GM23338 (cell line): Measurements from ENCODE around the gene GLDC. TPM values are rescaled to one million over a fixed set of nuclear protein-coding genes. Genes with fewer than 3 reads are reported as not detected.

Experiments
- ATAC-seq: fragments of 200-7000 bp; cut with Tn5 transposase; 3 replicates; pipeline ENCODE4 v1.9.1; 2020
- DNase-seq: peaks from one replicate; pipeline ENCODE4 v3.0.0-alpha.2; 2015; ENCODE audit warnings: low spot score
- H2AFZ ChIP-seq: fragments of 200-600 bp; sonication (generic); 2 replicates; pipeline ENCODE4 v1.8.0; 2016; ENCODE audit warnings: antibody characterized with exemption, mild to moderate bottlenecking, moderate library complexity
- H3F3A ChIP-seq: fragments of 200-600 bp; sonication (generic); replicated peaks from 2 replicates; pipeline ENCODE4 v1.8.0; 2017; ENCODE audit warnings: antibody characterized with exemption, mixed run types, low read depth
- H3K27ac ChIP-seq: fragments of 200-600 bp; sonication (generic); 2 replicates; pipeline ENCODE4 v1.6.1; 2016; ENCODE audit warnings: low read depth
- H3K27me3 ChIP-seq: fragments of 200-600 bp; sonication (generic); 2 replicates; pipeline ENCODE4 v1.8.0; 2016; ENCODE audit warnings: mild to moderate bottlenecking, mixed run types, moderate library complexity; ENCODE audit not compliant: insufficient read depth
- H3K36me3 ChIP-seq: fragments of 200-600 bp; sonication (generic); 2 replicates; pipeline ENCODE4 v1.8.0; 2016; ENCODE audit warnings: mild to moderate bottlenecking; ENCODE audit not compliant: insufficient read depth
- H3K4me1 ChIP-seq: fragments of 200-600 bp; sonication (generic); 2 replicates; pipeline ENCODE4 v1.8.0; 2016; ENCODE audit warnings: mild to moderate bottlenecking, moderate library complexity; ENCODE audit not compliant: insufficient read depth
- H3K4me2 ChIP-seq: fragments of 200-600 bp; sonication (generic); 2 replicates; pipeline ENCODE4 v1.7.1; 2017; ENCODE audit warnings: mixed run types
- H3K4me3 ChIP-seq: fragments of 200-600 bp; sonication (generic); 2 replicates; pipeline ENCODE4 v1.6.1; 2016; ENCODE audit warnings: mixed run types
- H3K79me2 ChIP-seq: fragments of 200-600 bp; sonication (generic); replicated peaks from 2 replicates; pipeline ENCODE4 v1.8.0; 2017; ENCODE audit warnings: mild to moderate bottlenecking; ENCODE audit not compliant: insufficient read depth
- H3K9me2 ChIP-seq: fragments of 200-600 bp; sonication (generic); 2 replicates; pipeline ENCODE4 v1.8.0; 2017; ENCODE audit not compliant: insufficient read depth
- H4K20me1 ChIP-seq: fragments of 200-600 bp; sonication (generic); replicated peaks from 2 replicates; pipeline ENCODE4 v1.8.0; 2017; ENCODE audit warnings: mild to moderate bottlenecking; ENCODE audit not compliant: insufficient read depth
- H3K27ac Mint-ChIP-seq: 2 replicates; pipeline ENCODE4 v1.8.0; 2020; ENCODE audit warnings: inconsistent platforms, mild to moderate bottlenecking, moderate library complexity, mixed read lengths
- H3K27me3 Mint-ChIP-seq: 3 replicates; pipeline ENCODE4 v1.8.0; 2022; ENCODE audit warnings: low read depth, mild to moderate bottlenecking, moderate library complexity, mixed read lengths, inconsistent platforms; ENCODE audit not compliant: insufficient read depth, poor library complexity
- H3K36me3 Mint-ChIP-seq: 3 replicates; pipeline ENCODE4 v1.8.0; 2021; ENCODE audit warnings: low read depth, mild to moderate bottlenecking, inconsistent platforms, moderate library complexity, mixed read lengths
- H3K4me1 Mint-ChIP-seq: 3 replicates; pipeline ENCODE4 v1.8.0; 2020; ENCODE audit warnings: mild to moderate bottlenecking, inconsistent platforms, mixed read lengths
- H3K4me3 Mint-ChIP-seq: 3 replicates; pipeline ENCODE4 v1.8.0; 2021; ENCODE audit warnings: moderate library complexity, mild to moderate bottlenecking, inconsistent platforms, mixed read lengths
- H3K9me3 Mint-ChIP-seq: 3 replicates; pipeline ENCODE4 v1.8.0; 2020; ENCODE audit warnings: moderate library complexity, mild to moderate bottlenecking, inconsistent platforms, mixed read lengths
- CREB1 ChIP-seq: fragments of 250-450 bp; sonication (Bioruptor Pico); IDR thresholded peaks from 2 replicates; pipeline ENCODE4 v1.5.0; 2020; ENCODE audit warnings: low read depth, mild to moderate bottlenecking, moderate library complexity
- CTCF ChIP-seq, 2 experiments: fragments of 200-600 bp in 1 of 2; sonication (generic) in 1 of 2; conservative IDR thresholded peaks; 2 replicates each; pipeline versions ENCODE4 v1.5.1 to v1.6.1; 2016 to 2017; ENCODE audit warnings: antibody characterized with exemption in 2 of 2, low read depth in 2 of 2, mild to moderate bottlenecking in 2 of 2, moderate library complexity in 1 of 2
- ETS1 ChIP-seq: IDR thresholded peaks from 2 replicates; pipeline ENCODE4 v1.6.1; 2016; ENCODE audit warnings: antibody characterized with exemption
- EZH2 ChIP-seq: fragments of 200-600 bp; sonication (generic); IDR thresholded peaks from one replicate; pipeline ENCODE4 v1.8.0; 2017; ENCODE audit warnings: antibody characterized with exemption, mild to moderate bottlenecking, low read depth; ENCODE audit not compliant: unreplicated experiment
- EZH2phosphoT487 ChIP-seq: fragments of 200-600 bp; sonication (generic); IDR thresholded peaks from one replicate; pipeline ENCODE4 v1.8.1; 2018; ENCODE audit warnings: antibody characterized with exemption; ENCODE audit not compliant: unreplicated experiment
- JUNB ChIP-seq: IDR thresholded peaks from one replicate; pipeline ENCODE4 v1.6.1; 2016; ENCODE audit warnings: antibody characterized with exemption; ENCODE audit not compliant: unreplicated experiment
- NANOG ChIP-seq: IDR thresholded peaks from 2 replicates; pipeline ENCODE4 v1.6.1; 2016; ENCODE audit warnings: antibody characterized with exemption, borderline replicate concordance
- POLR2AphosphoS5 ChIP-seq: IDR thresholded peaks from 2 replicates; pipeline ENCODE4 v1.6.1; 2016; ENCODE audit warnings: antibody characterized with exemption, low read depth
- REST ChIP-seq: IDR thresholded peaks from one replicate; pipeline ENCODE4 v1.6.1; 2018; ENCODE audit warnings: antibody characterized with exemption; ENCODE audit not compliant: unreplicated experiment
- STAT1 ChIP-seq: IDR thresholded peaks from one replicate; pipeline ENCODE4 v1.6.1; 2016; ENCODE audit warnings: antibody characterized with exemption; ENCODE audit not compliant: unreplicated experiment
- ZNF114 ChIP-seq: fragments of 250-450 bp; sonication (Bioruptor Pico); IDR thresholded peaks from 2 replicates; pipeline ENCODE4 v1.5.0; 2020; ENCODE audit warnings: mild to moderate bottlenecking, moderate library complexity
- ZNF331 ChIP-seq: fragments of 250-450 bp; sonication (Bioruptor Pico); IDR thresholded peaks from 2 replicates; pipeline ENCODE4 v1.5.0; 2020; ENCODE audit warnings: low read depth, mild to moderate bottlenecking, moderate library complexity
- ZNF462 ChIP-seq: fragments of 250-450 bp; sonication (Bioruptor Pico); IDR thresholded peaks from 2 replicates; pipeline ENCODE4 v1.5.0; 2020; ENCODE audit warnings: mild to moderate bottlenecking, moderate library complexity
- polyA plus RNA-seq: library from polyadenylated mRNA; unstranded; fragments of >200 nt; fragmentation: Nextera tagmentation; extraction: Ambion mirVana; gene quantifications from 2 replicates; pipeline ENCODE4 v1.2.1, GENCODE V29; 2016
- total RNA-seq: library from RNA; depleted of rRNA; stranded (reverse); fragments of >200 nt; shearing (Covaris generic); gene quantifications from 2 replicates; pipeline ENCODE4 v1.2.3, GENCODE V29; 2014

The GLDC gene
- total and polyA plus RNA-seq, 2 experiments from 2014 or later: 63.5 to 139 TPM

- Mint-ChIP-seq H3K9me3 (no peaks in the 10 kb centered on the region; the same call in 1 of the 3 replicates), H3K27ac (no peak overlapping the region), H3K36me3 (peaks cover 44% of the 10 kb centered on the region), H3K27me3 (no peaks in the 10 kb centered on the region), H3K4me1 (no peaks in the 10 kb centered on the region), H3K4me3 (no peak overlapping the region)
- Histone ChIP-seq H3K4me3 (no peak overlapping the region), H3K27ac (no peak overlapping the region), H2AFZ (no peak overlapping the region), H3K36me3 (peaks cover 13% of the 10 kb centered on the region), H3K27me3 (no peaks in the 10 kb centered on the region), H3F3A (no peaks in the 10 kb centered on the region), H3K9me2 (no peaks in the 10 kb centered on the region), H3K4me2 (no peak overlapping the region), H3K79me2 (no peaks in the 10 kb centered on the region), H4K20me1 (no peaks in the 10 kb centered on the region), H3K4me1 (no peaks in the 10 kb centered on the region)
- TF ChIP-seq CTCF (conservative IDR thresholded peaks at IDR 0.05; ENCODE audit: low read depth in 2 of 2) (no peak), EZH2 (no peak), EZH2phosphoT487 (no peak), ZNF462 (no peak), JUNB (no peak), ZNF114 (CRISPR knock-in tag) (no peak), NANOG (no peak), ETS1 (no peak), STAT1 (no peak), CREB1 (CRISPR knock-in tag) (no peak), REST (no peak), ZNF331 (CRISPR knock-in tag) (no peak), POLR2AphosphoS5 (no peak)
- no peak for ATAC-seq
- no peak for DNase-seq
Measured at GRCh38 chr9:6564360-6564759, 81.2 kb downstream of the GLDC start.
